ENCODE measurements around the gene KRTAP5-6. TPM values are rescaled to one million over a fixed set of nuclear protein-coding genes. Genes with fewer than 3 reads are reported as not detected.

KRTAP5-6 gene
- total RNA-seq, 1 experiment from 2014 or later = not detected

GRCh38 chr11:1692708-1693326 lies 4.2 kb upstream of the KRTAP5-6 start:
- ChIA-PET RAD21 (ENCODE audit: low non-redundant PET in 1 of 2, low total read pairs in 2 of 2, uncharacterized antibody in 2 of 2, unreplicated experiment in 2 of 2) (interaction anchor here (1.4 to 2.3 kb wide), 9 partner anchors 40 to 459 kb away, joined by 4 to 63 read pairs (median 7); partner anchors contain the start of gene SYT8 (in 1 of the 2)), CTCF (interaction anchor here (1.0 to 5.5 kb wide), 15 partner anchors 11 to 464 kb away, joined by 3 to 259 read pairs (median 10); partner anchors contain the start of gene SYT8), POLR2A (interaction anchor here (2.9 kb wide), 1 partner anchor 140 kb away, joined by 26 read pairs; no protein-coding TSS in a partner anchor)
- DNase-seq (ENCODE audit: low read depth, low spot score) = no peak
- Histone ChIP-seq H3K9me2 (ENCODE audit: insufficient read depth) (no peaks in the 10 kb centered on the region), H3K9ac (ENCODE audit: low read length) (no peak overlapping the region), H4K20me1 (ENCODE audit: insufficient read depth) (no peaks in the 10 kb centered on the region), H3K4me2 (ENCODE audit: low read length) (peak overlapping the region; percentile 98), H3K79me2 (ENCODE audit: insufficient read depth, low read length) (no peaks in the 10 kb centered on the region), H3K27me3 (ENCODE audit: insufficient read depth, low read length) (no peaks in the 10 kb centered on the region), H3K4me3 (replicated peaks in 1 of 2; ENCODE audit: low read depth in 1 of 2, low read length in 2 of 2) (peak overlapping the region; percentile 69 to 70), H3K27ac (ENCODE audit: low read depth, low read length) (no peak overlapping the region; the same call in 1 of the 2 replicates), H3K4me1 (ENCODE audit: control insufficient read depth in 1 of 2, insufficient read depth in 2 of 2, low read length in 2 of 2) (peaks cover 0 to 12% of the 10 kb centered on the region in 2 experiments; a peak in 2 of 4 replicates), H2AFZ (ENCODE audit: low read depth, low read length, poor library complexity, severe bottlenecking) (peak overlapping the region; percentile 51), H3K9me3 (ENCODE audit: control insufficient read depth in 1 of 2, insufficient read depth in 1 of 2, low read depth in 1 of 2, low read length in 2 of 2) (no peaks in the 10 kb centered on the region), H3K36me3 (ENCODE audit: control insufficient read depth in 1 of 2, insufficient read depth in 2 of 2, low read length in 2 of 2) (no peaks in the 10 kb centered on the region)
- intact Hi-C loops (cut with micrococcal nuclease) = loop anchor here (1.0 kb wide), 2 partner anchors 41 to 463 kb away; no protein-coding TSS in a partner anchor
- no peak for TF ChIP-seq TCF7L2 (IDR thresholded peaks at IDR 0.05; ENCODE audit: borderline replicate concordance, extremely low read depth, insufficient read depth, insufficient read length)
- TF ChIP-seq CEBPB (IDR thresholded peaks at IDR 0.05; ENCODE audit: low read depth) = no peak
- TF ChIP-seq, protein P1, sequence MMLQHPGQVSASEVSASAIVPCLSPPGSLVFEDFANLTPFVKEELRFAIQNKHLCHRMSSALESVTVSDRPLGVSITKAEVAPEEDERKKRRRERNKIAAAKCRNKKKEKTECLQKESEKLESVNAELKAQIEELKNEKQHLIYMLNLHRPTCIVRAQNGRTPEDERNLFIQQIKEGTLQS (IDR thresholded peaks at IDR 0.05) = no peak
- TF ChIP-seq ZBTB33 (IDR thresholded peaks at IDR 0.05; ENCODE audit: extremely low read depth, insufficient replicate concordance, low read length) = no peak
- no peak for TF ChIP-seq CBX3 (IDR thresholded peaks at IDR 0.05; ENCODE audit: low read depth)
- TF ChIP-seq EZH2phosphoT487 (IDR thresholded peaks at IDR 0.05; ENCODE audit: borderline replicate concordance) = no peak
- no peak for TF ChIP-seq POLR2A (IDR thresholded peaks at IDR 0.05; ENCODE audit: borderline replicate concordance, extremely low read depth, insufficient read depth, insufficient read length)
- TF ChIP-seq ELF1 (IDR thresholded peaks at IDR 0.05; ENCODE audit: borderline replicate concordance, low read depth) = no peak
- TF ChIP-seq RAD21 (IDR thresholded peaks at IDR 0.05; ENCODE audit: low read depth) = no peak
- TF ChIP-seq MAX (IDR thresholded peaks at IDR 0.05) = no peak
- ATAC-seq = no peak
- no TSS peak for BruUV-seq (replicated peaks)
